ENCODE results near the gene CD4.
A peak's percentile ranks its signal among the peaks of the same experiment; 100 is the strongest.
"Not testable (repeated sequence)": the region's sequence is repeated elsewhere in the genome, so short reads cannot be mapped to it uniquely, and the experiment has no call there.

CD4 gene

GRCh38 chr12:6847676-6848075 lies 58.3 kb downstream of the CD4 start:
- DNase-seq (ENCODE audit: low read depth in 2 of 2), result no peak

DNA sequence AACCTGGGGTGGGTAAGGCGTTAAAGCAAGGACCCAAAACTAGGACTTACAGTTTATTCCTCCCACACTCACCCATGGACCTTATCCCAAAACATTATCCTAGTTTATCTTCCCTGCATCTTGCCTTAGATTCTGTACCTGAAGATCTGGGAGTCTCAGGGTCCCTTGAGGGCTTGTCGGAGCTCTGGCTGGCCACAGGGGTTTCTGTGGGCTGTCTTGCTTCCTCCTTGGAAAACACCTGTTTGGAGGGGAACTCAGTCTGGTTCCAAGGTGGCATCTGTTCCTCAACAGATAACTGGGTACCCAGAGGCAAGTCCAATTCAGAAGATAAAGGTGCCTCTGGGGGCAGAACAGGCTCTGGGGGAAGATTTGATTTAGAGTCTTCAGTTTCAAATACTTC lies 60.1 kb downstream of the CD4 start:
- no peak for DNase-seq (ENCODE audit: low read depth in 2 of 2)

GRCh38 chr12:6849976-6850560 lies 60.7 kb downstream of the CD4 start:
- no peak for DNase-seq (ENCODE audit: low read depth in 2 of 2)

DNA sequence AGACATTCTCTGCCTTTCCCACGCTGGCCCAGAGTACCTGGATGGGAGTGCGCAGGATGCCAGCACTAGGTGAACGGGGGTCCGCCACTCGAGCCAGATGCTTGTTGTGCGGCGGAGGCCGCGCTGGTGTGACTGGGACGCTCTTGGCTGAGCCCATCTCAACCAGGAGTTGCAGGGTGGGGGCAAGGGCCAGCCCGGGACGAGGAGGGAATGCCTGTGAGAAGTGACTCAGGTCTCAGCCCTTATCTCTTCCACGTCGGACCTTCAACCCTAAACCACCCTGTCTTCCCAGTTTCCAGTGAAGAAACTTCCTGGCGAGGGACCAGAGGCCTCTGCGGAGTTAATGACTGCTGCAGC lies 61.4 kb downstream of the CD4 start:
- DNase-seq (ENCODE audit: low read depth in 2 of 2), result no peak

DNA sequence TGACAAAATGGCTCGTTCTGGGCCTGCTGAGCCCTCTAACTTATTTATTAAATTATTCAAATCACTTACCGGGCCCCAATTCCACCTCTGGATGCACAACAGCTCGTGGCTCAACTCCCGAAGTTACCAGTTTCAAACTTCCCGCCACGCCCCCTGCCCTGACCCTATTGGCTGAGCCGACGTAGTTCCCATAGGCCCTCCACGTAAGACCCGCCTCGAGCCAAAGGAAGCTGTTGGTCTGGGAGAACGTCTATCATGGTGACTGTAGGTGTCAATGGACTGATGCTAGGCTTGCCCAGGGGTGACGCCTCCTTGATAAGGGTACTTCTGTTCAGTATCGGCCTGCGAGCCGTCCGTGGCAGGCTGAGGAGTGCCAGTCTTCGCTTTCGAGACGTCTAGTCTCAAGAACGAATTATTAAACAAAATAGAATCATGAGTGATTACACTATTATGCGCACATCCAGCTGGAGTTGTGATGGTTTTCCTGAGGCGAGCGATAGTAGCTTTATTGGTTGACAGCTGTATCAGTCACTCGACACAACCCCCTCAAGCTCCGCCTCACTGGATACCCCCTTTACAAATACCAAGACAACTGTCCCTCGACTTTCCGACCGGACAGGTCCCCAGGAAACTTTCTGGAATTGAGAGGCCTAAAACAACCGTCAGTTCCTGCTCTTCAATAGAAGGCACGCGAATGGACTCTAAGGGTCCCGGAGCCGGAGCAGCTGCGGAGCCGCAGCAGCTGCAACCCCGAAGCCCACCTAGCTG lies 62.0 kb downstream of the CD4 start, which contains the start of gene CDCA3:
CDCA3 (minus strand) TSS at position 134 of the 768 bp plus-strand sequence. CDS start 334 bp downstream, outside the sequence.
- DNase-seq (ENCODE audit: low read depth in 2 of 2), result peak; percentile 82 to 83

- DNase-seq (ENCODE audit: low read depth in 2 of 2), result peak; percentile 88 to 94
Observed at GRCh38 chr12:6851921-6852650, 62.8 kb downstream of the CD4 start, which contains the start of gene USP5. Gene USP5, plus strand, starts transcription at chr12:6852150. Its CDS starts 30 bp downstream, at chr12:6852180.

DNA sequence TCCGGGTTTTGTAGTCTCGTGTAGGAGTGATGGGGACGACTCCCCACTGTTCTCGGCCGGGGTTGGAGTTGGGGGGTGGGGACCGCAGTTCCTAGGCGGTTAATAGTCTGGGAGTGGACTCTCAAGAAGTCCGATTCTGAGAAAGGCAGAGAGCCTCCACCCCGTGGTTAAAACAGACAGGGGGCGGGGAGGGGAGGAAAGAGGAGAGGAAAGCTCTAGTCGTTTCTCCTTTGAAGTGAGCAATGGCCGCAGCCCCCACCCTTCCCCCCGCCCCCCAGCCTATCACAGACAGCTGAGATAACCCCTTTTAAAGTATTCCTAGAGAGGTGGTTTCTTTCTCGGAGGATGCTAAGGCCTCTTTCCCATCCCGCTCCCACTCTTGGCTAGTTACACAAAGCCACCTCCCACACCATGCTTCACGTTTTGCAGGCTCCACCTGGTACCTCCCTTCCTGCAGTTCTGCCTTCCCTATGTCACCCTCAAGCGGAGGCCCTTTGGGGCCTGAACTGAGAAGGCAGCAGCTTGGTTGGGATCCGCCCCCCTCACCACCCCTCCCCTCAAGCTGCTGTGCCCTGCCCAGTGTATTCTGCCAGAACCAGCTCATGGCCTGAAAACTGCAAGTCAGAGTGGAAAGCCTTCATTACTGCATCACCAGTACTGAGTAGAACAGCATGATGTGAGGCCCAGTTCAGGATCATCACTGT lies 63.5 kb downstream of the CD4 start:
- peak in 1 of 2 donors; percentile 42 for DNase-seq (ENCODE audit: low read depth in 2 of 2)

DNA sequence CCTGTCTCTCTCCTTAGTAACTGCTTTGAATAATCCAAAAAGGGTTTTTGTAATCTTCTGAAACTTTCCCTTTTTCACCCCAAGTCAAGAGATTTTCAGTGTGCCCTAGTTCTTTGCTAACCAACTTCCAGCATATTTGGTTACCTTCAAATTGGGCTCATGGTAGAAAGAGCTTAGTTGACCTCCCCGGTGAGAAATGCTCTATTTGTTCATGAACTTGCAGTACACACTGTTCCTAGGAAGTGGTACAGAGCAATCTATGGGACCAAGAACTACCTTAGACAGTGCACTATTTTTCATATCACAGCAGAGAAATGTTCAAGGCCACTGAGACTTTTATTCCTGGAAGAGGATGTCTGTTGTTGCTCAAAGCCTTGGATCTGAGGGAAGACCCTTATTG lies 64.3 kb downstream of the CD4 start:
- no peak for DNase-seq (ENCODE audit: low read depth in 2 of 2)

DNA sequence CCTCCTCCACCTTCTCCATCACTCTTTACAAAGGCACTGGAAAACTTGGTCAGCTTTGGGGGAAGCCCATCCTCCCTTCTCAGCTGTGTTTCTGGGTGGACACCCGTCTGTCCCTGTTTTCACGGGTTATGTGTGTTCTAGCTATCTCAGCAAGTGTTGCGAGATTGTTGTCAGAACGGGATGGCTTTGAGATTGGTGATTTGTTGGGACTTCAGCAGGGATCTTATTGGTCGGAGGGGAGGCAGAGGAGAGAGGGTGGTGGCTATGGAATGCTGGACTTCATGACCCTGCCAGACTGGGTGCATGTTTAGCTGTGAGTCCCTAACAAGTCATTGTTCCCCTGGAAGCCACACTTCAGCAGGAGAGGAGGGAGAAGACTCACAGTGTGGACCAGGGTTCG lies 64.7 kb downstream of the CD4 start:
- DNase-seq (ENCODE audit: low read depth in 2 of 2), result no peak

GRCh38 chr12:6855322-6855721 lies 66.0 kb downstream of the CD4 start:
- no peak for DNase-seq (ENCODE audit: low read depth in 2 of 2)

DNA sequence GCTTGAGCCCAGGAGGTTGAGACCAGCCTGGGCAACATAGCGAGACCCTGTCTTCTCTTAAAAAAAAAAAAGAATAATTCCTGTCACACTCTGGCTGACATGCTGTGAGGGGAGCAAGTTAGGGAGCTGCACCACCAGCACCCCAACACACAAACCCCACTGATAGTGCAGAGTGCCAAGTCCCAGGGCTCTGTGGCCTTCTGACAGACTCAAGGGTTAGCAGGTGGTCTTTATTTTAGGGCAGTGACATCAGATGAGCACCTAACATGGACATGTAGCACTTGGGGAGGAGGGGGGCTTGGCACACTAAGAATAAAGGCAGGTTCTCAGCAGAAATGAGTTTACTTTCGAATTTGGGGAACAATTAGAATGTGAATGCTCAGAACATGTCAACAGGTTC lies 69.5 kb downstream of the CD4 start:
- no peak for DNase-seq (ENCODE audit: low read depth in 2 of 2)

DNA sequence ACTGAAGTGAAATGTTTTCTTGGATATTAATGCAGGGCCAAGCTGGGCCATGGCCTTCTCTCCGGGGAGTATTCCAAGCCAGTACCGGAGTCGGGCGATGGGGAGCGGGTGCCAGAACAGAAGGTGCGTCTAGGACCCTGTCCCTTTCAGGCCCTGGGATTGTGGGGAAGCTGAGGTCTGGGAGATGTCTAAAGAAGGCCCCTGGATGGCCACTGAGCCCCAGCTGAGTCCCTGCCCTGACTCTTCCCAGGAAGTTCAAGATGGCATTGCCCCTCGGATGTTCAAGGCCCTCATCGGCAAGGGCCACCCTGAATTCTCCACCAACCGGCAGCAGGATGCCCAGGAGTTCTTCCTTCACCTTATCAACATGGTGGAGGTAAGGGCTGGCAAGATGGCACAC lies 70.8 kb downstream of the CD4 start:
- no peak for DNase-seq (ENCODE audit: low read depth in 2 of 2)

DNA sequence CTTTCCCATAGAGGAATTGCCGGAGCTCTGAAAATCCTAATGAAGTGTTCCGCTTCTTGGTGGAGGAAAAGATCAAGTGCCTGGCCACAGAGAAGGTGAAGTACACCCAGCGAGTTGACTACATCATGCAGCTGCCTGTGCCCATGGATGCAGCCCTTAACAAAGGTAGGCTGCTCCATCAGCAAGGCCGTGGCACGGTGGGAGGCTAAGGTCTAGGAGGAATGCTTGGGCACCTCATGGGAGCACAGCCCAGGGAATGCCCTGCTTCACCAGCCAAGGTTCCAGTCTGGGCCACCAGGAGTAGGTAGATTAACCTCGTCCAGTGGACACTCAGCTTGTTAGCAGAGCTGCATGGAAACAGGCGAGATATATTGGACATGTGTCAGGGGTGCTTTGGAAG lies 71.6 kb downstream of the CD4 start:
- no peak for DNase-seq (ENCODE audit: low read depth in 2 of 2)

DNA sequence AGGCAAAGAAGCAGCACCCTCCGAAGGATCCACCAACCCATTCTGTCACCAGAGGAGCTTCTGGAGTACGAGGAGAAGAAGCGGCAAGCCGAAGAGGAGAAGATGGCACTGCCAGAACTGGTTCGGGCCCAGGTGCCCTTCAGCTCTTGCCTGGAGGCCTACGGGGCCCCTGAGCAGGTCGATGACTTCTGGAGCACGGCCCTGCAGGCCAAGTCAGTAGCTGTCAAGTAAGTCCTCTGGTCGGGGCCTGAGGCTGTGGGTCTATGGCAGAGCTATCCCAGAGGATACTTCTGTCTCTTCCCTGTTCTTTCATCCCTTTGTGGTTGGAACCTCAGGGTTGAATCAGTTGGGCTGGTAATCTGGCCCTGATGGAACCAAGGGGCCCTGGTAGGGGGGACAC lies 72.1 kb downstream of the CD4 start:
- DNase-seq (ENCODE audit: low read depth in 2 of 2), result no peak

- no peak for DNase-seq (ENCODE audit: low read depth in 2 of 2)
Observed at GRCh38 chr12:6863033-6863432, 73.7 kb downstream of the CD4 start.

- DNase-seq (ENCODE audit: low read depth in 2 of 2), result no peak
Observed at GRCh38 chr12:6863586-6864321, 74.4 kb downstream of the CD4 start.

DNA sequence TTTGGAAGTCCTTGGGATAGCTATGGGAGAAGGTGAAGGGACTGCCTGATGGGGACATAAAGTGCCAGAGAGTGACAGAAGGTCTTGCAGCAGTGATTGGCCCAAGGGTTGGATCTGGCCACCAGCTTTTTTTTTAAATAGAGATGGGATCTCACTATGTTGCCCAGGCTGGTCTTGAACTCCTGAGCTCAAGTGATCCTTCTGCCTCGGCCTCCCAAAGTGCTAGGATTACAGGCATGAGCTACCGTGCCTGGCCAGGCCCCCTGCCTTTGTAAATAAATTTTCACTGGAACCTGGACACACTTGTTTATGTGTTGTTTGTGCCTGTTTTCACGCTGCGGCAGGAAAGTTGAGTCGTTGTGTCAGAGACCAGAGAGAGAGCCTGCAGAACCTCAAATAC lies 76.0 kb downstream of the CD4 start:
- not testable (repeated sequence) for DNase-seq (ENCODE audit: low read depth in 2 of 2)

- DNase-seq (ENCODE audit: low read depth in 2 of 2), result no peak
Observed at GRCh38 chr12:6866163-6866919, 77.0 kb downstream of the CD4 start.

DNA sequence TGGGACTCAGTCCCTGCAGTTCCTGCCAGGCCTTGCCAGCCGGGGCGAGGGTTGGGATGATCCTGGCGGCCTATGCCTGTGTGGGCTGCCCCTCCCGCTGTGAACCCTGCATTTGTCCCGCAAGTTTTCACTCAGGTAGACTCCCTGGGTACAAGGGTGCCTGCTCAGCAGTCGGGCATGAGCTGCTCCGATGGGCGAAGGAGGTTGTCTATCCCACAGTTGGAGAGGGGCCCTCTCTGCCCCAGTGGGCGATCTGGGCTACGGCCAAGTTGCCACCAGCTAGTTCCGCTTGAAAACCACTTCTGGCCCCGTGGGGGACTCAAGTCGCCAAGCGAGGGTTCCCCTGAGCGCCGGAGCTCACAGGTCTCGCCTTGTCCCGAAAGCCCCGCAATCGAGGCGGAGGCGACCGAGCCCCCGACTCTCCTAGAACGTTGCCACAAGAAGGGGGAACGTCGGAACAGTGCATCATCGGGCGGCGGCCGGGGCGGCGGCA lies 77.6 kb downstream of the CD4 start:
- no peak for DNase-seq (ENCODE audit: low read depth in 2 of 2)

- DNase-seq (ENCODE audit: low read depth in 2 of 2), result peak; percentile 63 to 65
Observed at GRCh38 chr12:6867413-6868210, 78.3 kb downstream of the CD4 start, which contains the start of gene TPI1. Gene TPI1, plus strand, starts transcription at chr12:6867531. Its CDS starts 36 bp downstream, at chr12:6867567.

Measured in stimulated activated CD4-positive, alpha-beta T cell treated with anti-CD3 and anti-CD28 coated beads, Interleukin-1b, Interleukin-23, amount 100 ng/mL, for 1 hour (primary cell).